Measurements from ENCODE around the gene UPK1A.
A peak's percentile ranks its signal among the peaks of the same experiment; 100 is the strongest.

Gene UPK1A

DNA sequence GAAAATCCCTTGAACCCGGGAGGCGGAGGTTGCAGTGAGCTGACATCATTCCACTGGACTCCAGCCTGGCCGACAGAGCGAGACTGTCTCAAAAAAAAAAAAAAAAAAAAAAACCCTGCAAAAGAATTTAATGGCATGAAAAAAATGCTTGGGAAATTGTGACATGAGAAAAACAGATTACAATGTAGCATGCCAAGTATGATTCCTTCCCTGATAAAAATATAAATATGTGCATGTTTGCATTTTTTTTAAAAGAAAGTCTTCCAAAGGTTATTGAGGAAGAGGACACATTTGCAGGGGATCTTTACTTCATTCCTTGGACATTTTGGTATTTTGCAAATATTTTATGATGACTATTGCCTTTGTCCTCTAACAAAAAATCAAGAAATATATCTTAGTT, 23.5 kb downstream of the UPK1A start:
- TF ChIP-seq, protein P1, sequence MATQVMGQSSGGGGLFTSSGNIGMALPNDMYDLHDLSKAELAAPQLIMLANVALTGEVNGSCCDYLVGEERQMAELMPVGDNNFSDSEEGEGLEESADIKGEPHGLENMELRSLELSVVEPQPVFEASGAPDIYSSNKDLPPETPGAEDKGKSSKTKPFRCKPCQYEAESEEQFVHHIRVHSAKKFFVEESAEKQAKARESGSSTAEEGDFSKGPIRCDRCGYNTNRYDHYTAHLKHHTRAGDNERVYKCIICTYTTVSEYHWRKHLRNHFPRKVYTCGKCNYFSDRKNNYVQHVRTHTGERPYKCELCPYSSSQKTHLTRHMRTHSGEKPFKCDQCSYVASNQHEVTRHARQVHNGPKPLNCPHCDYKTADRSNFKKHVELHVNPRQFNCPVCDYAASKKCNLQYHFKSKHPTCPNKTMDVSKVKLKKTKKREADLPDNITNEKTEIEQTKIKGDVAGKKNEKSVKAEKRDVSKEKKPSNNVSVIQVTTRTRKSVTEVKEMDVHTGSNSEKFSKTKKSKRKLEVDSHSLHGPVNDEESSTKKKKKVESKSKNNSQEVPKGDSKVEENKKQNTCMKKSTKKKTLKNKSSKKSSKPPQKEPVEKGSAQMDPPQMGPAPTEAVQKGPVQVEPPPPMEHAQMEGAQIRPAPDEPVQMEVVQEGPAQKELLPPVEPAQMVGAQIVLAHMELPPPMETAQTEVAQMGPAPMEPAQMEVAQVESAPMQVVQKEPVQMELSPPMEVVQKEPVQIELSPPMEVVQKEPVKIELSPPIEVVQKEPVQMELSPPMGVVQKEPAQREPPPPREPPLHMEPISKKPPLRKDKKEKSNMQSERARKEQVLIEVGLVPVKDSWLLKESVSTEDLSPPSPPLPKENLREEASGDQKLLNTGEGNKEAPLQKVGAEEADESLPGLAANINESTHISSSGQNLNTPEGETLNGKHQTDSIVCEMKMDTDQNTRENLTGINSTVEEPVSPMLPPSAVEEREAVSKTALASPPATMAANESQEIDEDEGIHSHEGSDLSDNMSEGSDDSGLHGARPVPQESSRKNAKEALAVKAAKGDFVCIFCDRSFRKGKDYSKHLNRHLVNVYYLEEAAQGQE (IDR thresholded peaks at IDR 0.05; ENCODE audit: insufficient read depth in 1 of 2, low read depth in 2 of 2, low read length in 2 of 2), result no peak
- TF ChIP-seq FOXP2 (optimal IDR thresholded peaks at IDR 0.05; ENCODE audit: borderline replicate concordance, extremely low read depth, extremely low read length, insufficient read depth), result no peak
- TF ChIP-seq SIN3A (IDR thresholded peaks at IDR 0.05; ENCODE audit: borderline replicate concordance, insufficient read depth, low read length), result no peak
- TF ChIP-seq TAF1 (IDR thresholded peaks at IDR 0.05; ENCODE audit: borderline replicate concordance, insufficient read depth, low read length), result no peak
- no peak for TF ChIP-seq POLR2AphosphoS5 (IDR thresholded peaks at IDR 0.05; ENCODE audit: low read depth, low read length)

DNA sequence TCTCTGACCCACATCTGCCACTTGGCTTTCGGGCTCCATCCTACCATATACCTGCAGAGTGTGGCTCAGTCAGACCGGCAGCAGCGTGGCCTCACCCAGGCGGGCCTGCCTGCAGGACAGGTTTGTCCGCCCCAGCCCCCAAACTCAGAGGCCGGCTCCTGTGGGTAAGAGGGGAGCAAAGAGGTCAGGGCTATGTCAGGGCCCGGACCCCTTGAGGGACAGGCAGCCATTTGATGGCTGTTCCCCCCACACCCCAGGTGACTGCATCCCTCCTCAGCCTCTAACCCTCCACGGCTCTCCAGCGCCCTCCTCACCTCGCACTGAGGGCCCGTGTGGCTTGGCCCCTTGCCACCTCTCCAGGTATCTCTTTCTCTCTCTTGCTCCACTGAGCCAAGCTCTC, 25.7 kb downstream of the UPK1A start:
- TF ChIP-seq TAF1 (IDR thresholded peaks at IDR 0.05; ENCODE audit: borderline replicate concordance, insufficient read depth, low read length), result no peak

DNA sequence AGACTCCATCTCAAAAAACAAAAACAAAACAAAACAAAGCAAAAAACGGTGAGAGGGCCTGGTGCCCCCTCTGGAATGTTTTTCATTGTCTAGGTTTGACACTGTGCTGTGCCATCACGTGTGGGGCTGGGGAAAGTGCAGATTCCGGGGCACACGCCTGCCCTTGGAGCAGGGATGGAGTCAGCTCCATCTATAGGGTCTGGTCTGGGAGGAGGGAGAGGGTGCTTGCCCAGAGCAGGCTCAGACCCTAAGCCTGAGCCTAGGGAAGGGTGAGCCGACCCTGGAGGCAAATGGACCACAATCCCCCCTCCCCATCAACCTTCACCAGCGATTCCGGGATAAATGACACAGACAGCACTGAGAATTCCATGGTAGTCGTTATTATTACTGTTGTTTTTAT, 27.1 kb downstream of the UPK1A start:
- TF ChIP-seq, protein P1 (IDR thresholded peaks at IDR 0.05; ENCODE audit: insufficient read depth in 1 of 2, low read depth in 2 of 2, low read length in 2 of 2), result no peak
- TF ChIP-seq TAF1 (IDR thresholded peaks at IDR 0.05; ENCODE audit: borderline replicate concordance, insufficient read depth, low read length) (no peak), SIN3A (IDR thresholded peaks at IDR 0.05; ENCODE audit: borderline replicate concordance, insufficient read depth, low read length) (no peak), FOXP2 (optimal IDR thresholded peaks at IDR 0.05; ENCODE audit: borderline replicate concordance, extremely low read depth, extremely low read length, insufficient read depth) (no peak), POLR2AphosphoS5 (IDR thresholded peaks at IDR 0.05; ENCODE audit: low read depth, low read length) (no peak)

DNA sequence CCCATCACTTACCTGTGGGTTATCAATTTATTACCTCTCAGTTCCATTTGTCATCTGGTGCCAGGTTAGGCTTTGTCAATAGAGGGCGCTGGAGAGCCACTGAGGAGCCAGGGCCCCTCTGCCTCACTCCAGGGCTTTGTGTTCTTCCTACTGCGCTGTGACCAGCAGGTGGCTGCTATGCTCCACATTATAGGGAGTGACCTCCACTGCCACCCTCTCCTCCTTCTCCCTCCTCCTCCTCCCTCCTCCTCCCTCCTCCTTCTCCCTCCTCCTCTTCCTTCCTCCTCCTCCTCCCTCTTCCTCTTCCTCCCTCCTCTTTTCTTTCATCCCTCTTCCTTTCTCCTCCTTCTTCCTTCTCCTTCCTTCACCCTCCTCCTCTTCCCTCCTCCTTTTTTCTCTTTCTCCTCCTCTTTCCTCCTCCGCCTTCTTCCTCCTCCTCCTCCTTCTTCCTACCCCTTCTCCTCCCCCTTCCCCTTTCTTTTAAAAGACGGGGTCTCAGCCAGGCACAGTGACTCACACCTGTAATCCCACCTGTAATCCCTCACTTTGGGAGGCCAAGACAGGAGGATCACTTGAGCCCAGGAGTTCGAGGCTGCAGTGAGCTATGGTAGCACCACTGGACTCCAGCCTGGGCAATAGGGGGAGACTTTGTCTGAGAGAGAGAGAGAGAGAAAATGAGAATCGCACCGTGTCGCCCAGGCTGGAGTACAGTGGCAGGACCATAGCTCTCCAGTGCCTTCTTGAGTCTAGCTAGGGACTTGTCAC, 27.7 kb downstream of the UPK1A start:
- TF ChIP-seq POLR2AphosphoS5 (IDR thresholded peaks at IDR 0.05; ENCODE audit: low read depth, low read length), result no peak
- peak; percentile 42 for TF ChIP-seq FOXP2 (optimal IDR thresholded peaks at IDR 0.05; ENCODE audit: borderline replicate concordance, extremely low read depth, extremely low read length, insufficient read depth)
- TF ChIP-seq, protein P1 (IDR thresholded peaks at IDR 0.05; ENCODE audit: insufficient read depth in 1 of 2, low read depth in 2 of 2, low read length in 2 of 2), result peak in 1 of 2 experiments; percentile 47; a peak in 1 of 4 replicates

DNA sequence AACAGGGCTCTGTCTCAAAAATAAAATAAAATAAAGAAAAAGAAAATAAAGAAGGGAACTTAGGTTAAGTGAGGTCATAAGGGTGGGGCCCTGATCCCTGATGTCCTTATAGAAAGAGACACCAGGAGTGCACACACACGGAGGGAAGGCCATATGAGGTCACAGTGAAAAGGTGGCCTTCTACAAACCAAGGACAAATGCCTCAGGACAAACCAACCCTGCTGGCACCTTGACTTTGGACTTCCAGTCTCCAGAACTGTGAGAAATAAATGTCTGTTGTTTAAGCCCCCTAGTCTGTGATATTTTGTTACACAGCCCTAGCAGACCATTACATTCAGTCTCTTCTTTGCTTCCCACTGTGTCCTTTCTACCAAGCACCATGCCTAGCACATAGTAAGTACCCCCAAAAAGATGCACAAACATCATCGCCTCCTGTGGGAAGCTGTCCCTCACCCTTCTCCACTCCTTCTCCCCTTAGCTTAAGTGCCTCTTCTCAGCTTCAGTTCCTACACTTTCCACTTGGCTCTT, 29.6 kb downstream of the UPK1A start:
- no peak for TF ChIP-seq FOXP2 (optimal IDR thresholded peaks at IDR 0.05; ENCODE audit: borderline replicate concordance, extremely low read depth, extremely low read length, insufficient read depth)

DNA sequence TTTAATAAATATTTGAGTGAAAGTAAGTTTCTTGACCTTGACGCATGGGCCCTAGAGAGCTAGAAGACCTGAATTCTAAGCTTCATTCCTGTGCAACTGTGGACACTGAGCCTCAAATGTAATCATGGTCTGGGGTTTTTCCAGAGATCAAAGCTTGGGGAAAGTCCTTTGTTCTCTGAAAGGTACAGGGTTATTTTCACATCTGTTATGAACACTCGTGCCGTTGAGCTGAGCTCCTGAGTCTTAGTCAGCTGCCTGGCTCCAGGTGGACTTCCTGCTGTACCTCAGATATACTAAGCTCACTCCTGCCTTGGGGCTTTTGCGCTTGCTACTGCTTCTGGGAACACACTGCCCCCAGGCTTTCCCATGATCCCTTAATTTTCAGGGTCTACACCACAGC, 30.5 kb downstream of the UPK1A start:
- no peak for TF ChIP-seq TAF1 (IDR thresholded peaks at IDR 0.05; ENCODE audit: borderline replicate concordance, insufficient read depth, low read length)

Data from PFSK-1 (cell line).